ENCODE data around the gene HK2.

HK2 gene

DNA sequence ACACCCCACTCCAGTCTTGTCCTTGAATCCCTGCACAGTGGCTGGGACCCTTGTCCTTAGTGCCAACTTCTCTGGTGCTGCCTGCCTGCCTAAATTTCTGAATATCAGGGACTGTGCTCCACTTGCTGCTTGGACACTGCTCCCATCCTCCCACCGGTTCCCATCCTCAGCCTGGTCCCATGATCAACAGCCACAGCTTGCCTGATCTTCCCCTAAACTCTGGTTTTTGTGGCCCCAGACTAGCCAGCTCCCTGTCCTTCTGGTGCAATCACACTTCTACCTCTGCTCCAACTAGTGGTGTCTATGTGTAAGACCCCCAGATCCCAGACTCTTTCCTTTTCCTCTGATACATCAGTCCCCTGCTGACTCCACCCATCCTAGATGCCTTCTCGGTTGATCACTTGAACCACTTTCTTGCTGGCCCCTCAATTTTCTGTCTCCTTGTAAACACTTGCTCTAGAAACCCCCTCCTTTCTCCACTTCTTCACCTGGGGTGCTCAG, 87.4 kb downstream of the HK2 start:
- TF ChIP-seq SIN3A (IDR thresholded peaks at IDR 0.05; ENCODE audit: borderline replicate concordance, insufficient read depth, low read length), result no peak
- no peak for TF ChIP-seq TAF1 (IDR thresholded peaks at IDR 0.05; ENCODE audit: borderline replicate concordance, insufficient read depth, low read length)
- TF ChIP-seq, protein P1, sequence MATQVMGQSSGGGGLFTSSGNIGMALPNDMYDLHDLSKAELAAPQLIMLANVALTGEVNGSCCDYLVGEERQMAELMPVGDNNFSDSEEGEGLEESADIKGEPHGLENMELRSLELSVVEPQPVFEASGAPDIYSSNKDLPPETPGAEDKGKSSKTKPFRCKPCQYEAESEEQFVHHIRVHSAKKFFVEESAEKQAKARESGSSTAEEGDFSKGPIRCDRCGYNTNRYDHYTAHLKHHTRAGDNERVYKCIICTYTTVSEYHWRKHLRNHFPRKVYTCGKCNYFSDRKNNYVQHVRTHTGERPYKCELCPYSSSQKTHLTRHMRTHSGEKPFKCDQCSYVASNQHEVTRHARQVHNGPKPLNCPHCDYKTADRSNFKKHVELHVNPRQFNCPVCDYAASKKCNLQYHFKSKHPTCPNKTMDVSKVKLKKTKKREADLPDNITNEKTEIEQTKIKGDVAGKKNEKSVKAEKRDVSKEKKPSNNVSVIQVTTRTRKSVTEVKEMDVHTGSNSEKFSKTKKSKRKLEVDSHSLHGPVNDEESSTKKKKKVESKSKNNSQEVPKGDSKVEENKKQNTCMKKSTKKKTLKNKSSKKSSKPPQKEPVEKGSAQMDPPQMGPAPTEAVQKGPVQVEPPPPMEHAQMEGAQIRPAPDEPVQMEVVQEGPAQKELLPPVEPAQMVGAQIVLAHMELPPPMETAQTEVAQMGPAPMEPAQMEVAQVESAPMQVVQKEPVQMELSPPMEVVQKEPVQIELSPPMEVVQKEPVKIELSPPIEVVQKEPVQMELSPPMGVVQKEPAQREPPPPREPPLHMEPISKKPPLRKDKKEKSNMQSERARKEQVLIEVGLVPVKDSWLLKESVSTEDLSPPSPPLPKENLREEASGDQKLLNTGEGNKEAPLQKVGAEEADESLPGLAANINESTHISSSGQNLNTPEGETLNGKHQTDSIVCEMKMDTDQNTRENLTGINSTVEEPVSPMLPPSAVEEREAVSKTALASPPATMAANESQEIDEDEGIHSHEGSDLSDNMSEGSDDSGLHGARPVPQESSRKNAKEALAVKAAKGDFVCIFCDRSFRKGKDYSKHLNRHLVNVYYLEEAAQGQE (IDR thresholded peaks at IDR 0.05; ENCODE audit: insufficient read depth in 1 of 2, low read depth in 2 of 2, low read length in 2 of 2), result no peak
- no peak for TF ChIP-seq FOXP2 (optimal IDR thresholded peaks at IDR 0.05; ENCODE audit: borderline replicate concordance, extremely low read depth, extremely low read length, insufficient read depth)
- no peak for TF ChIP-seq POLR2AphosphoS5 (IDR thresholded peaks at IDR 0.05; ENCODE audit: low read depth, low read length)

DNA sequence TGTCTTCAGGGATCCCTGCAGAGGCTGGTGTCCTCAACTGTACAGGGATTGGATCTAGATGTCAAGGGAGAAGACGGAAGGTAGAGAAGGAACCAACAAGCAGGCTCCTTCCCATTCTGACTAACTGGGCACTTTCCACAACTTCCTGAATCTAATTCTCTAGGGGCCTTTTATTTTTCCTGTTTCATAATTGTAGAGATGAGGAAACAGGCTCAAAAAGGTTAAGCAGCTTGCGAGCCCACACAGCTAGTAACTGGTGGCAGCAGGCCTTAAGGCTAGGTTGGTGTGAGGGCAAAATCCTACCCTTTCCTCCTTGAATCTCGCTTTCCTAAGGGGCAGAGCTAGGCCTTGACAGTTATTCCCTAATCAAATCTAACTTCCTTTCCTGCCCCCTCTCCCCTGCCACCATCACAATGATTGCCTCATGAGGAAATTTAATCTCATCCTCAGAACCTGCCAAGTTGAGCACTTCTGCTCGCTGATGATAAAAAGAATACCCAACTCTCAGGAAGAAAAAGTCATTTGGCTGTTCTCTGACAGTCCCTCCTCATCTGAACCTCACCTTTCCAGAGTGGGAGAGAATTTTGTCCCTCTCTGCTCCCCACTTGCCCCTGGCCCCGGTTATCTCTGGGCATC, 88.8 kb downstream of the HK2 start:
- TF ChIP-seq SIN3A (IDR thresholded peaks at IDR 0.05; ENCODE audit: borderline replicate concordance, insufficient read depth, low read length), result no peak
- TF ChIP-seq POLR2AphosphoS5 (IDR thresholded peaks at IDR 0.05; ENCODE audit: low read depth, low read length), result no peak
- TF ChIP-seq TAF1 (IDR thresholded peaks at IDR 0.05; ENCODE audit: borderline replicate concordance, insufficient read depth, low read length), result no peak
- TF ChIP-seq FOXP2 (optimal IDR thresholded peaks at IDR 0.05; ENCODE audit: borderline replicate concordance, extremely low read depth, extremely low read length, insufficient read depth), result no peak
- TF ChIP-seq, protein P1 (IDR thresholded peaks at IDR 0.05; ENCODE audit: insufficient read depth in 1 of 2, low read depth in 2 of 2, low read length in 2 of 2), result no peak

DNA sequence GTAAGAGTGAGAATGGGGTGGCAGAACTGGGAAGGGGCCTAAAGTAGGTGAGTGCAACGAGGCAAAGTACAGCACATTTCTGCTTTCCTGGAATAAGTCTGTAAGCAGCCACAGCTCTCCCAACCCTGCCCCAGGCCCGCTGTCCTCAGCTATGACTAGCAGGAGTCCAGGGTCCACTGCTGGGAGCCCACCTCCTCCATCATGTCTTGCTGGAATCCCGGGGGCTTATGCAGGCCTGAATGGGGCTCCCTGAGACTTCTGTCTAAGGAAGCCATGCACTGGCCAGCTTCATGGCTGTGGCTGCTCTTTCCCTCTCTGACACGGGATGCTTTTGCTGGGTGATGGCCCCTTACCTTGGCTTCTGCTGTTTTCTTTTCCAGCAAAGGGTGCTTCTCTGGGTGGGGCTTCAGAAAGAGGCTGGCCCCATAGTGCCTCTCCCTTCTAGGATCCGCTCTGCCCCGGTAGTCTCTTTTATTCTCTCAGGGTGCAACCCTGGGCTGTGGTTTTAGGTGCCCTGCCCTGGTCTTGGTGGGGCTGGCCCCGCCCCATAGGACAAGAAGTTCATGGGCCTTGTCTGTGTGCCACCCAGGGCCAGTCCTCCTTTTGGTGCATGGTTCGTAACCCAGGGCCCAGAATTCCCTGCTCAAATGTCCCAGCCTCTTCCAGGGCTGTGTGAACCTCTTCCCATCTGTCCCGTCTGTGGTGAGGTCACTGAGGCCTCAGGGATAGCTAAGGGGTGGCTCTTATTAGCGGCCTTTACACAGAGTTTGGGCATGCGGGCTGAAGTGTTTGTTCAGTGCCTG, 90.7 kb downstream of the HK2 start:
- TF ChIP-seq SIN3A (IDR thresholded peaks at IDR 0.05; ENCODE audit: borderline replicate concordance, insufficient read depth, low read length) (no peak), TAF1 (IDR thresholded peaks at IDR 0.05; ENCODE audit: borderline replicate concordance, insufficient read depth, low read length) (no peak), FOXP2 (optimal IDR thresholded peaks at IDR 0.05; ENCODE audit: borderline replicate concordance, extremely low read depth, extremely low read length, insufficient read depth) (no peak), POLR2AphosphoS5 (IDR thresholded peaks at IDR 0.05; ENCODE audit: low read depth, low read length) (no peak)
- TF ChIP-seq, protein P1 (IDR thresholded peaks at IDR 0.05; ENCODE audit: insufficient read depth in 1 of 2, low read depth in 2 of 2, low read length in 2 of 2), result no peak

DNA sequence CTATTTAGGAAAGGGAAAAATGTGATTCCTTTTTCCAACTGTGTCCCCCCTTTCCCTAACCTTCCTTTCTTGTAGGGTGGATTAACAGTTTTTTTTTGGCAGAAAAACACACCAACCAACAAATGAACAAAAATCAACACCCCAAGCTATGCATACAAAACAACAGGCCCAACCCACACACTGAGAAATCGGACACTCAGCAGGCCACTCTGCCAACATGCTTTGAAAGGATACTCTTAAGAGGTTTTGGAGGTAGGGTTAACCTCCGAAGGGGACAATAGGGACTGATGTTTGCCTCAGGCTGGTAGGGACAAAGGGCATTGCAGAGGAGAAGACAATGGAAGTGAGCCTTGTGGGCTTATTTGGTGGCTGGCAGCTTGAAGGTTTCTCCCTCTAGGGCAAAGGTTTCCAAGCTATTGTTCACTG, 91.4 kb downstream of the HK2 start:
- TF ChIP-seq SIN3A (IDR thresholded peaks at IDR 0.05; ENCODE audit: borderline replicate concordance, insufficient read depth, low read length) (no peak), POLR2AphosphoS5 (IDR thresholded peaks at IDR 0.05; ENCODE audit: low read depth, low read length) (no peak), FOXP2 (optimal IDR thresholded peaks at IDR 0.05; ENCODE audit: borderline replicate concordance, extremely low read depth, extremely low read length, insufficient read depth) (no peak), TAF1 (IDR thresholded peaks at IDR 0.05; ENCODE audit: borderline replicate concordance, insufficient read depth, low read length) (no peak)
- TF ChIP-seq, protein P1 (IDR thresholded peaks at IDR 0.05; ENCODE audit: insufficient read depth in 1 of 2, low read depth in 2 of 2, low read length in 2 of 2), result no peak
